ENCODE results near the gene RNF10.
"Not testable (repeated sequence)": the region's sequence is repeated elsewhere in the genome, so short reads cannot be mapped to it uniquely, and the experiment has no call there.

Gene RNF10

GRCh38 chr12:120598674-120599463 lies 64.7 kb downstream of the RNF10 start:
- DNase-seq (ENCODE audit: low read depth) = no peak
- no peak overlapping the region for H3K4me3 ChIP-seq (ENCODE audit: low read depth, low read length)
- no peak for TF ChIP-seq CTCF (IDR thresholded peaks at IDR 0.05; ENCODE audit: control insufficient read depth, extremely low read depth, insufficient read depth)

DNA sequence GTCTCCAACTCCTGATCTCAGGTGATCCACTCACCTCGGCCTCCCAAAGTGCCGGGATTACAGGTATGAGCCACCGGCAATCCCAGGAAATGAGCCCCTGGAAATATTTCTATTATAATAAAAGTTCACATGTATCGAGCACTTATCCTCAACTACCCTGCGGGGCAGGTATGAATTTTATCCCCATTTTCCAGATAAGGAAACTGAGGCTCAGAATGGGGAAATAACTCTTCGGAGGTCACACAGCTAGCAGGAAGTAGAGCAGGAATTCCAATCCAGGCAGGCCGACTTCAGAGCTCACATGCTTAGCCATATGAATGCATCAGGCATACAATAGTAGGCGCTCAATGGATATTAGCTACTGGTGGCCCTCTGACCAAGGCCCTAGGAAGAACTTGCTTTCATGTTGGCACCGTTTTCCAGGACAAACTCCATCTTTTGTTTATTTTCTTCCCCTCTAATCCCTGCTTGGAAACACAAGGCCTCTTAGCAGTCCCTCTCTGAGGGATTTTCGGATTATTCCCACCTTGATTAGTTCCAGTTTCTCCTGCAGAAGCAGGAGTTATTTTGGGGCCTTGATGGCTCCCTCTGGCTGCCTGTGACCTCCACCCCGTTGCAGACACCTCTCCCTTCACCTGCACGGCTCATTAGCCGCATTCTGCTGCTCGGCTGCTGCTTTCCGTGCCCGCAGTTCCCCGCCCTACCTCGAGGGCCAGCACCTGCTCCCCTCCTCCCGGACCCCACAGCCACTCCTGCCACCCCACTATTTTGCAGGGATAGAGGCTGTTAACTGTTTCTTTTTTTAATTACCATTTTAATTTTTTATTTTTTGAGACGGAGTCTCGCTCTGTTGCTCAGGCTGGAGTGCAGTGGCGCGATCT lies 65.8 kb downstream of the RNF10 start:
- no peak overlapping the region for H3K4me3 ChIP-seq (ENCODE audit: low read depth, low read length)
- DNase-seq (ENCODE audit: low read depth) = no peak
- no peak for TF ChIP-seq CTCF (IDR thresholded peaks at IDR 0.05; ENCODE audit: control insufficient read depth, extremely low read depth, insufficient read depth)

DNA sequence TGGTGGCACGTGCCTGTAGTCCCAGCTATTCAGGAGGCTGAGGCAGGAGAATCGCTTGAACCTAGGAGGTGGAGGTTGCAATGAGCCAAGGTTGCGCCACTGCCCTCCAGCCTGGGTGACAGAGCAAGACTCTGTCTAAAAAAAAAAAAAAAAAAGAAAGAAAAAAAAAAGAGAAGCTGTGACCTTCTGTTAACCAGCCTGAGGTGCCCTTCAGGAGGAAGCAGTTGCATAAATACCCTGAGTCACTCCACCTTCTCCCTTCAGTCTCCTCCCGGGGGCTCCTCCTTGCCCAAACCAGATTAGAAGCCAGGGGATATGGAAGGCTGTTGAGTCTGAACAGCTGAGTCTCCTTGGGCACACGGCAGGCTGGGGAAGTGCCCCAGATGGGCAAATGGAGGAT lies 68.3 kb downstream of the RNF10 start:
- DNase-seq (ENCODE audit: low read depth); H3K4me3 ChIP-seq (ENCODE audit: low read depth, low read length): not testable (repeated sequence)

- no peak overlapping the region for H3K4me3 ChIP-seq (ENCODE audit: low read depth, low read length)
- no peak for DNase-seq (ENCODE audit: low read depth)
- TF ChIP-seq CTCF (IDR thresholded peaks at IDR 0.05; ENCODE audit: control insufficient read depth, extremely low read depth, insufficient read depth) = no peak
Observed at GRCh38 chr12:120610560-120610959, 76.4 kb downstream of the RNF10 start.

DNA sequence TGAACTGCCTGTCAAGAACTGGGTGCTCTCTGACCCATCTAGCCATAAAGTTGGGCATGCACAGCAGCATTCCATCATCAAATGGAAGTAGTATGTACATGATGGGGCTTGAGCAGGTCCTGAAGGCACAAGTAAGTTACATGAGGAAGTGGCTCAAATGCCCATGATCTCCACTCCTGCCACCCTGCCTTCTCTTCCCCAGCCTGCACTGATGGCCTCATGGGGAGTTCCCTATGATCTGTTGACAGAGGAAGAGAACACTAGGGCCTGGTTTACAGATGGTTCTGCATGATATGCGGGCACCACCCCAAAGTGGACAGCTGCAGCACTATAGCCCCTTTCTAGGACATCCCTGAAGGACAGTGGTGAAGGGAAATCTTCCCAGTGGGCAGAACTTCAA lies 77.4 kb downstream of the RNF10 start:
- H3K4me3 ChIP-seq (ENCODE audit: low read depth, low read length); DNase-seq (ENCODE audit: low read depth): not testable (repeated sequence)

DNA sequence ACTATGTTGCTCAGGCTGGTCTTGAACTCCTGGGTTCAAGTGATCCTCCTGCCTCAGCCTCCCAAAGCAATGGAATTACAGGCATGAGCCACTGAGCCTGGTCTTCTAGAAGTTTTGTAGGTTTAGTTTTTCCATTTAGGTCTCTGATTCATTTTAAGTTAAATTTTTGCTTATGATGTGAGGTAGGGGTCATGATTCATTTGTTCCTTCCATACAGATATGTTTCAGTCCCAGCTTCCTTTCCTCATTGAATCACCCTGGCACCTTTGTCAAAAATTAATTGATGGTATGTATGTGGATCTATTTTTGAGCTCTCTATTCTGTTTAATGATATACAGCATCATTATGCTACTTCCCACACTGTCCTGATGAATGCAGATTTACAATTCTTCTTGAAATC lies 80.7 kb downstream of the RNF10 start:
- H3K4me3 ChIP-seq (ENCODE audit: low read depth, low read length) = no peak overlapping the region
- DNase-seq (ENCODE audit: low read depth) = no peak
- TF ChIP-seq CTCF (IDR thresholded peaks at IDR 0.05; ENCODE audit: control insufficient read depth, extremely low read depth, insufficient read depth) = no peak

DNA sequence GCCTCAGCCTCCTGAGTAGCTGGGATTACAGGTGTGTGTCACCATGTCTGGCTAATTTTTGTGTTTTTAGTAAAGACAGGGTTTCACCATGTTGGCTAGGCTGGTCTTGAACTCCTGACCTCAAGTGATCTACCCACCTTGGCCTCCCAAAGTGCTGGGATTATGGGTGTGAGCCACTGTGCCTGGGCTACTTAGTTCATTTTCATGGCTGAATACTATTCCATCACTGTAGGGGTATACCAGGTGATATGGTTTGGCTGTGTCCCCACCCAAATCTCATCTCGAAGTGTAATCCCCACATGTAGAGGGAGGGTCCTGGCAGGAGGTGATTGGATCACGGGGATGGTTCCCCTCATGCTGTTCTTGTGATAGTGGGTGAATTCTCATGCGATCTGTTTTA lies 83.0 kb downstream of the RNF10 start:
- not testable (repeated sequence) for H3K4me3 ChIP-seq (ENCODE audit: low read depth, low read length); DNase-seq (ENCODE audit: low read depth)

- not testable (repeated sequence) for DNase-seq (ENCODE audit: low read depth); H3K4me3 ChIP-seq (ENCODE audit: low read depth, low read length)
Observed at GRCh38 chr12:120617767-120618166, 83.6 kb downstream of the RNF10 start.
